Panc1 (cell line): ENCODE results near the gene HARS2. TPM values are rescaled to one million over a fixed set of nuclear protein-coding genes. Genes with fewer than 3 reads are reported as not detected.

Experiments used
- ATAC-seq: fragments of 200-7000 bp; cut with Tn5 transposase; 2 replicates; pipeline ENCODE4 v1.9.1; 2020; ENCODE audit warnings: mild to moderate bottlenecking, moderate library complexity
- BruUV-seq: library from RNA; stranded (reverse); fragments of 400-500 nt; replicated peaks from 2 replicates; lab custom pipeline; 2021; lab: Mats Ljungman, UMichigan
- CTCF ChIA-PET: fragments of 300-600 bp; sonication (Branson Sonifier 250); formaldehyde crosslinking; loops from one replicate; lab custom pipeline; 2022; ENCODE audit warnings: antibody characterized with exemption; lab: Charles Lee
- POLR2A ChIA-PET: fragments of 300-600 bp; sonication (Branson Sonifier 250); formaldehyde crosslinking; loops from one replicate; lab custom pipeline; 2022; ENCODE audit warnings: antibody characterized with exemption; lab: Charles Lee
- DNase-seq: peaks from one replicate; pipeline ENCODE4 v3.0.0-alpha.2; 2010; ENCODE audit warnings: low read depth, low spot score
- H3K27ac ChIP-seq: 2 replicates; pipeline ENCODE4 v1.5.1; 2011; ENCODE audit warnings: mild to moderate bottlenecking, low read length, inconsistent platforms
- H3K27me3 ChIP-seq: fragments of 200-500 bp; sonication (Bioruptor generic); 2 replicates; pipeline ENCODE4 v1.6.0; 2014; ENCODE audit warnings: low read length, inconsistent platforms; ENCODE audit not compliant: control insufficient read depth, insufficient read depth
- H3K36me3 ChIP-seq: fragments of 200-500 bp; sonication (Bioruptor generic); 2 replicates; pipeline ENCODE4 v1.5.1; 2014; ENCODE audit warnings: inconsistent platforms, mild to moderate bottlenecking, low read length, moderate library complexity; ENCODE audit not compliant: control insufficient read depth, insufficient read depth
- H3K4me1 ChIP-seq: 2 replicates; pipeline ENCODE4 v1.5.1; 2011; ENCODE audit warnings: inconsistent platforms, mild to moderate bottlenecking, low read length, moderate library complexity; ENCODE audit not compliant: control insufficient read depth, insufficient read depth
- H3K4me3 ChIP-seq, 2 experiments: 2 replicates each; pipeline ENCODE4 v1.5.1; 2011 to 2012; ENCODE audit warnings: low read depth in 2 of 2, low read length in 2 of 2, mild to moderate bottlenecking in 2 of 2, inconsistent platforms in 1 of 2, moderate library complexity in 1 of 2
- H3K9me3 ChIP-seq: fragments of 200-500 bp; sonication (Bioruptor generic); 2 replicates; pipeline ENCODE4 v1.5.1; 2014; ENCODE audit warnings: low read depth, mild to moderate bottlenecking, inconsistent platforms, low read length, moderate library complexity; ENCODE audit not compliant: control insufficient read depth, insufficient read depth
- POLR2AphosphoS5 ChIP-seq: IDR thresholded peaks from 2 replicates; pipeline ENCODE4 v1.6.1; 2012; ENCODE audit warnings: mild to moderate bottlenecking, low read depth, low read length, moderate library complexity
- SIN3A ChIP-seq: IDR thresholded peaks from 2 replicates; pipeline ENCODE4 v1.6.1; 2012; ENCODE audit warnings: low read depth, mild to moderate bottlenecking, low read length, moderate library complexity, borderline replicate concordance; ENCODE audit not compliant: insufficient read depth
- TCF7L2 ChIP-seq: IDR thresholded peaks from 2 replicates; pipeline ENCODE4 v1.6.1; 2011; ENCODE audit warnings: mild to moderate bottlenecking, low read depth, low read length, inconsistent platforms
- in situ Hi-C: cut with HindIII; loops from 2 replicates; pipeline ENCODE4 v1.10.0; 2016; ENCODE audit warnings: low sequenced_read_pairs, low pct_unique_long_range_greater_than_20kb
- intact Hi-C: fragments of 100-400 bp; cut with micrococcal nuclease; formaldehyde crosslinking; loops from one replicate; pipeline ENCODE4 v1.10.0; 2022; ENCODE audit not compliant: unreplicated experiment
- total RNA-seq: library from RNA; stranded (reverse); gene quantifications from one replicate; pipeline ENCODE4 v1.2.1, GENCODE V29; 2021; ENCODE audit not compliant: unreplicated experiment
- TF ChIP-seq, protein P1 (sequence below): fragments of 450-650 bp; IDR thresholded peaks from 2 replicates; pipeline ENCODE4 v1.5.1; 2017; ENCODE audit warnings: mild to moderate bottlenecking
- TF ChIP-seq, protein P2 (sequence below), 2 experiments: IDR thresholded peaks; 2 replicates each; pipeline ENCODE4 v1.6.1; 2011 to 2012; ENCODE audit warnings: low read depth in 2 of 2, control low read depth in 1 of 2, low read length in 1 of 2, mild to moderate bottlenecking in 1 of 2, moderate library complexity in 1 of 2; ENCODE audit not compliant: insufficient read depth in 1 of 2

Gene HARS2
- total RNA-seq, 1 experiment from 2014 or later: 44.1 TPM

DNA sequence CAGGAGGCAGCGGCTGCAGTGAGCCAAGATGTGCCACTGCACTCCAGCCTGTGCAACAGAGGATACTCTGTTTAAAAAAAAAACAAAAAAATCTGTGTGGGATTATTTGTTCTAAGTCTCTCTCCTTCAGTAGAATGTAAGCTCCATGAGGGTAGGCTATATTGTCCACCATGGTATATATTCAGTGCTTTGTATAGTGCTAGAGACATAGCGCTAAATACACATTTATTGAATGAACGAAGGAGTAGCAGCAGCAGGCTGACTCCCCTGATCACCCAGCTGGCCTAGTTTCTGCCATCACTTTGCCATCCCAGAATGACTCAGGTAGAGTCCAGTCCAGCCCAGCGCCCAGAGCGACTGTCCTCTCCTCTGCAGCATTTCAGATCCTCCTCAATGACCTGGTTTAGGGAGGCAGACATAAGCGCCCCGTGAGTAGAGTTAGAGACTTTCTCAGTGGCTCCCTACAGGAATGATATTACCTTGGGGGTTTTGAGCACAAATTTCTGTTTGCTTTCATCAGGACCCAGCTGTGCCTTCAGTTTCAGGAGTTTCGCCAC is 801 bp upstream of the HARS2 start:
- DNase-seq (no peak), ATAC-seq (no peak)
- Histone ChIP-seq H3K27ac (peak overlapping the region; percentile 94), H3K27me3 (no peaks in the 10 kb centered on the region), H3K9me3 (no peaks in the 10 kb centered on the region), H3K36me3 (peaks cover 37% of the 10 kb centered on the region), H3K4me1 (peaks cover 3% of the 10 kb centered on the region), H3K4me3 (peak overlapping the region; percentile 86 to 98)
- TSS peak; percentile 85 for BruUV-seq
- in situ Hi-C loops (no loop called here), intact Hi-C loops (no loop called here)
- TF ChIP-seq, protein P1, sequence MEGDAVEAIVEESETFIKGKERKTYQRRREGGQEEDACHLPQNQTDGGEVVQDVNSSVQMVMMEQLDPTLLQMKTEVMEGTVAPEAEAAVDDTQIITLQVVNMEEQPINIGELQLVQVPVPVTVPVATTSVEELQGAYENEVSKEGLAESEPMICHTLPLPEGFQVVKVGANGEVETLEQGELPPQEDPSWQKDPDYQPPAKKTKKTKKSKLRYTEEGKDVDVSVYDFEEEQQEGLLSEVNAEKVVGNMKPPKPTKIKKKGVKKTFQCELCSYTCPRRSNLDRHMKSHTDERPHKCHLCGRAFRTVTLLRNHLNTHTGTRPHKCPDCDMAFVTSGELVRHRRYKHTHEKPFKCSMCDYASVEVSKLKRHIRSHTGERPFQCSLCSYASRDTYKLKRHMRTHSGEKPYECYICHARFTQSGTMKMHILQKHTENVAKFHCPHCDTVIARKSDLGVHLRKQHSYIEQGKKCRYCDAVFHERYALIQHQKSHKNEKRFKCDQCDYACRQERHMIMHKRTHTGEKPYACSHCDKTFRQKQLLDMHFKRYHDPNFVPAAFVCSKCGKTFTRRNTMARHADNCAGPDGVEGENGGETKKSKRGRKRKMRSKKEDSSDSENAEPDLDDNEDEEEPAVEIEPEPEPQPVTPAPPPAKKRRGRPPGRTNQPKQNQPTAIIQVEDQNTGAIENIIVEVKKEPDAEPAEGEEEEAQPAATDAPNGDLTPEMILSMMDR: no peak
- no peak for TF ChIP-seq SIN3A
- no peak for TF ChIP-seq POLR2AphosphoS5
- TF ChIP-seq TCF7L2: no peak
- TF ChIP-seq, protein P2, sequence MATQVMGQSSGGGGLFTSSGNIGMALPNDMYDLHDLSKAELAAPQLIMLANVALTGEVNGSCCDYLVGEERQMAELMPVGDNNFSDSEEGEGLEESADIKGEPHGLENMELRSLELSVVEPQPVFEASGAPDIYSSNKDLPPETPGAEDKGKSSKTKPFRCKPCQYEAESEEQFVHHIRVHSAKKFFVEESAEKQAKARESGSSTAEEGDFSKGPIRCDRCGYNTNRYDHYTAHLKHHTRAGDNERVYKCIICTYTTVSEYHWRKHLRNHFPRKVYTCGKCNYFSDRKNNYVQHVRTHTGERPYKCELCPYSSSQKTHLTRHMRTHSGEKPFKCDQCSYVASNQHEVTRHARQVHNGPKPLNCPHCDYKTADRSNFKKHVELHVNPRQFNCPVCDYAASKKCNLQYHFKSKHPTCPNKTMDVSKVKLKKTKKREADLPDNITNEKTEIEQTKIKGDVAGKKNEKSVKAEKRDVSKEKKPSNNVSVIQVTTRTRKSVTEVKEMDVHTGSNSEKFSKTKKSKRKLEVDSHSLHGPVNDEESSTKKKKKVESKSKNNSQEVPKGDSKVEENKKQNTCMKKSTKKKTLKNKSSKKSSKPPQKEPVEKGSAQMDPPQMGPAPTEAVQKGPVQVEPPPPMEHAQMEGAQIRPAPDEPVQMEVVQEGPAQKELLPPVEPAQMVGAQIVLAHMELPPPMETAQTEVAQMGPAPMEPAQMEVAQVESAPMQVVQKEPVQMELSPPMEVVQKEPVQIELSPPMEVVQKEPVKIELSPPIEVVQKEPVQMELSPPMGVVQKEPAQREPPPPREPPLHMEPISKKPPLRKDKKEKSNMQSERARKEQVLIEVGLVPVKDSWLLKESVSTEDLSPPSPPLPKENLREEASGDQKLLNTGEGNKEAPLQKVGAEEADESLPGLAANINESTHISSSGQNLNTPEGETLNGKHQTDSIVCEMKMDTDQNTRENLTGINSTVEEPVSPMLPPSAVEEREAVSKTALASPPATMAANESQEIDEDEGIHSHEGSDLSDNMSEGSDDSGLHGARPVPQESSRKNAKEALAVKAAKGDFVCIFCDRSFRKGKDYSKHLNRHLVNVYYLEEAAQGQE (IDR thresholded peaks at IDR 0.05; ENCODE audit: insufficient read depth in 1 of 2, low read depth in 2 of 2, low read length in 1 of 2): no peak
- CTCF ChIA-PET: no interaction called here
- POLR2A ChIA-PET: interaction anchor here (0.6 to 1.0 kb wide), 3 partner anchors 8 to 20 kb away, joined by 3 to 4 read pairs (median 3); no protein-coding TSS in a partner anchor

DNA sequence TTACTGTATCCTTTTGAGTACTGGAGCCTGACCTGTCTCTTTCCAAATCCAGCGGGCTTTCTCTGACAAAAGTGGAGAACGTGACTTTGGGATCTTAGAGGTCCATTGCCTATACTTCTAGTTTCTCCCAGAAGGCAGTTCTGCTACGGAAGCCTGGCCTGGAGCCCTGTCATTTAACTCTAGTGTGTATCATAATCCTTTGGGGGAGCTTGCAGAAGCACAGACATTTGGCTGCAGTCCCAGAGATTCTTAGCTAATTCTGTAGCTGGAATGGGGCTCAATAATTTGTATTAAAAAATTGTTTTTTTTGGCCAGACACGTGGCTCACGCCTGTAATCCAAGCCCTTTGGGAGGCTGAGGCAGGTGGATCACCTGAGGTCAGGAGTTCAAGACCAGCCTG is 3.0 kb downstream of the HARS2 start:
- ATAC-seq (no peak), DNase-seq (no peak)
- Histone ChIP-seq H3K27me3 (no peaks in the 10 kb centered on the region), H3K27ac (no peak overlapping the region), H3K9me3 (no peaks in the 10 kb centered on the region), H3K4me1 (peaks cover 3% of the 10 kb centered on the region), H3K36me3 (peaks cover 51% of the 10 kb centered on the region), H3K4me3 (no peak overlapping the region)
- in situ Hi-C loops (no loop called here), intact Hi-C loops (no loop called here)
- TF ChIP-seq, protein P1: no peak
- TF ChIP-seq TCF7L2 (no peak), SIN3A (no peak), POLR2AphosphoS5 (no peak)
- TF ChIP-seq, protein P2 (IDR thresholded peaks at IDR 0.05; ENCODE audit: insufficient read depth in 1 of 2, low read depth in 2 of 2, low read length in 1 of 2): no peak
- CTCF ChIA-PET: interaction anchor here (0.5 kb wide), 1 partner anchor 336 kb away, joined by 3 read pairs; no protein-coding TSS in a partner anchor
- no TSS peak for BruUV-seq
- POLR2A ChIA-PET: interaction anchor here (1.5 kb wide), 1 partner anchor 16 kb away, joined by 5 read pairs; no protein-coding TSS in a partner anchor
